ENCODE data around the gene C1orf167. TPM values are rescaled to one million over a fixed set of nuclear protein-coding genes. Genes with fewer than 3 reads are reported as not detected.

C1orf167 gene
- total RNA-seq, 1 donor from 2014 or later: 1.1 TPM

GRCh38 chr1:11736746-11737639 lies 25.0 kb upstream of the C1orf167 start:
- DNase-seq (ENCODE audit: low spot score): no peak

DNA sequence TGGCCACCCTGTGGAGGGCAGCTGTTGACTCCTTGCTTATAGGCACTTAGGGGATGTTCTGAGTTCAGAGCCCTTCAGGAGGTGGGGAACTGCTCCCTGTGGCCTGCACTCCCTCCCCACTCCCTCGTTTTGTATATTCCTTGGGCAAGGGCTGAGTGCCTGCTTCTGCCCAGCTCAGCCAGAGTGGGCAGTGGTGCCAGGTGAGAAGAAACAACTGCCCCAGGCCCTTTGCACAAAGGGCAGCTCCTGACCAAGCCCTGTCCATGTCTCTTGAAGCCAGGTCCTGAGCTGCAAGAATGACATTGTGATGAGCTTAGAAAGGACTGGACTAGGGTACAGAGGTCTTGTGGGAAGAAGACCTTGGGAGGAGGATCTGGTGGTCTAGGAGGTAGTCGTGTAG lies 23.9 kb upstream of the C1orf167 start:
- no peak for DNase-seq (ENCODE audit: low spot score)

DNA sequence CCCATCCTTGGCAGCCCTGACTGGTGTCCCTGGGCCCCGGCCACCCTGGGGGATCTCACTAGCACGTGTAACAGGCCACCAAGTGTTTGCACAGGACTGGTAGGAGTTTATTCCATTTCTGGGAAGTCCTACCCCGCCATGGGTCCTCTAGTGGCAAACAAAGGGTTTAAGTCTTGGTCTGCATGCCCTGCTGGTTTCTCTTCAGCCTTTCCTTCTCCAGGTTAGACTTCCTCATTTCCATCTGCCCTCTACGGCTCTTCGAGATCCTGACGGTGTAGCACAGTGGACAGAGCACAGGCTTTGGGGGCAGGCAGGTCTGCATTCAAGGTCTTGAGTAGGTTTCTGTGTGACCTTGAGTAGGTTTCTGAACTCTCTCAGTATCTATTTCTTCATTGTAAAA lies 23.2 kb upstream of the C1orf167 start:
- no peak for DNase-seq (ENCODE audit: low spot score)

DNA sequence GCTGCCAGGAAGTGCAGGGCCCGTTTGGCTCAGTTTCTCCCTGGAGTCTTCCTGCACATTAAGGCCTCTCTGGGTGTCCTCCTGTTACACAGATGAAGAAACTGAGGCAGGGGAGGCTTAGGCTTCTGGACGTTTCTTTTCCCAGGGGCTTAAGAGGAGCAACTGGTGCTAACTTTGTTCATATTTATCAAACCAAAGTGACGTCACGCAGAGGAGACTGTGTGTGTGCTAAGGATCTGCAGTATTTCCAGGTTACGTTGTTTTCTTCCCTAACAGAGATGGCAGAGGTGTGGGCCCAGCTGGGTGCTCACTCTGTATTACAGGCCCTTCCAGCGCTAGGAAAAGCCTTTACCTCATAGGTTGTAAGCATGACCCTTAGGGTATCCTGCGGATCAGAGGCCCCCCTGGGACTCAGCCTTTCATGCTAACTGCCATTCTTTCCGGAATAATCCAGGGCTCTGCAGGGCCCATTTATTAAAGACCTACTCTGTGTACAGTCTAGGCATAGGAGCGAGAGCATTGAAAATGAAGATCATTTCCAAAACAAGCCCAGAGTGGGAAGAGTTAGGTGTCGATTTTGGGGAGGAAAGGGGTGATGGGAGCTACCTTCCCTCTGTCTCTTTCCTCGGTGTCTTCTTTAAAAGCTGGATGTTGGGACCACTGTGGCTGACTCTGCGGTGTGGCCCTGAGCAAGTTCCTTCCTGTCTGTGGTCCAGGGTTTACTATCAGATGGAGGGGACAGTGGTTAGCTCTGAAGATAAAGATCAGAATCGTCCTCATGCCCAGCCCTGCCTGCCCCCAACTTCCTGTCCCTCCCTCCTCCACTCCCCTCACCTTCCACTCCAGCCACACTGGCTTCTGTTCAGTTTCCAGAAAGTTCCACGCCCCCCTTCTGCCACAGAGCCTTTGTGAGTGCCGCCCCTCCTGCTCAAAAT lies 21.5 kb upstream of the C1orf167 start:
- no peak for DNase-seq (ENCODE audit: low spot score)

GRCh38 chr1:11741482-11741881 lies 20.5 kb upstream of the C1orf167 start:
- no peak for DNase-seq (ENCODE audit: low spot score)

DNA sequence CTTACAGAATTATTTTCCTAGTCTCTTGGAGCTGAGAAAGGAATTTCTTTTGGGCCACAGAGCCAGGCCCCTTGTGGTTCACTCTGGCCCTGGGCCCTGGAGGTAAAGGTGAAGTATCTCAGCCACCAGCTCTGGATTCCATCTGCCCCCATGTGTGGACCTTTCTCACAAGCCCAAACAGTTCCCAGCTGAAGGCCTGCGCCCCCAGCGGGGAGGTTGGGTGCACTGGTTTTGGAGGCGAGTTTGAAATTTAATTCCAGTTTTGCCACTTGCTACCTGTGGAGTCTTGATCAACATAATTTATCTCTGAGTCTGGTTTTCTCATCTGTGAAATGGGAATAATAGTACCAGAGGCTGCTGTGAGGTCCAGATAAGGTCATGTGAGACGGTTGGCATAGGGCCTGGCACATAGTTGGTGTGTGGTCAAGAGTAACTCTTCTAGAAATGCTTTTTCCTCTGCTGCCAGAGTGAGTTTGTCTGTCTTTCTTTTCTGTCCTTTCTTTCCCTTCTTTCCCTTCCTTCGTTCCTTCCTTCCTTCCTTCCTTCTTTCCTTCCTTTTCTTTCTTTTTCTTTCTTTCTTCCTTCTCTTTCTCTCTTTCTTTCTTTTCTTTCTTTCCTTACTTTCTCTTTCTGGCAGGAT lies 20.0 kb upstream of the C1orf167 start:
- DNase-seq (ENCODE audit: low spot score): no peak

GRCh38 chr1:11744287-11744686 lies 17.7 kb upstream of the C1orf167 start:
- no peak for DNase-seq (ENCODE audit: low spot score)

- no peak for DNase-seq (ENCODE audit: low spot score)
Measured at GRCh38 chr1:11746092-11746491, 15.9 kb upstream of the C1orf167 start.

DNA sequence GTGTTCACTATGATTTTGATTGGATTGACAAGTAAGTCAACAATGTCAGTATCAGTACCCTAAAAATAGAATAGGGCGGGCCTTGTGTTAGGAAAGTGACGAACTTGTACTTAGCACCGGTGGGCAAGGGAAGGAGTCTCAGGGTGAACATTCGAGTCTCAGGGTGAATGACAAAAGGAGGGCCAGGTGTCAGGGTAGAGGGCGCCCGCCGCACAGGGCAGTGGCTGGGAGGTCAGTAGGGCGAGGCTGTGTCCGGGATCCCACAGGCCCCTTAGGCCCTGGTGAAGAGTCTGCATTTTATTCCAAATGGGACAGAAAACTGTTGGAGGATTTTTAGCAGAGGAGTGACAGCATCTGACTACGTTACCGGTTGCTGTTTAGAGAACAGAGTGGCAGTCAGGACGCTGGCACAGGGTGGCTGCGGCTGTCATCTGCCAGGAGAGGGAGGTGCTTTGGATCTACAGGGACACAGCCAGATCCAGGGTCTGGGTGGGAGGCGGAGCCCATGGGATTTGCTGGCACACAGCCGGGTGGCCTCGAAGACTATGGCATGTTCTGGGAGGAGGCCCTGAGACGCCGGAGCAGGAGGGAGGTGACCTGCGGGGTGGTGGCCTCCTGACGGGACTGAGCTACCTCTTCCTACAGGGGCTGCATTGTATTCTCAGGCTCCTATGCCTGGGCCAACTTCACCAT lies 15.1 kb upstream of the C1orf167 start:
- no peak for DNase-seq (ENCODE audit: low spot score)

- DNase-seq (ENCODE audit: low spot score): no peak
Measured at GRCh38 chr1:11748294-11749202, 13.4 kb upstream of the C1orf167 start.

DNA sequence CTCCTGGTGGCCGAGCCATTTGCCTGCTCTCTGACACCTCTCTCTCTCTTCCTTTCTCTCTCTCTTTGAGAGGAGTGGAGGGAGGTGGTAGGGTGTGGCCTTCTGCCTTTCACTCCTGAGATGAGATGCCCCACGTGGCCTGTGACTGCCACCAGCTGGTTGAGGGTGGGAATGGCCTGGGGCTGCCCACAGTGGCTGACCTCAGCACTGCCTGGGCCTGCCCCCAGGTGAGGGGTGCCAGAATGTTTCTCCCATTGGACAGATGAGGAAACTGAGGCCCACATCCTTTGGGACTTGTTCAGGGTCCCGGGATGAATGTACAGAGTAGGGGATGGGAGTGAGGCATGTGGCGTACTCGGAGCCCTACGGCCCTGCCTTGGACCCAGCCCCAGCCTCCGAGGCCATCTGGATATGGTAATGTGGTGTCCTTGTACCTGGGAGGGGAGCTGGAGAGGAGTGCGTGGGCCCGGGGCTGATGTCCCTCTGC lies 12.7 kb upstream of the C1orf167 start:
- DNase-seq (ENCODE audit: low spot score): no peak

DNA sequence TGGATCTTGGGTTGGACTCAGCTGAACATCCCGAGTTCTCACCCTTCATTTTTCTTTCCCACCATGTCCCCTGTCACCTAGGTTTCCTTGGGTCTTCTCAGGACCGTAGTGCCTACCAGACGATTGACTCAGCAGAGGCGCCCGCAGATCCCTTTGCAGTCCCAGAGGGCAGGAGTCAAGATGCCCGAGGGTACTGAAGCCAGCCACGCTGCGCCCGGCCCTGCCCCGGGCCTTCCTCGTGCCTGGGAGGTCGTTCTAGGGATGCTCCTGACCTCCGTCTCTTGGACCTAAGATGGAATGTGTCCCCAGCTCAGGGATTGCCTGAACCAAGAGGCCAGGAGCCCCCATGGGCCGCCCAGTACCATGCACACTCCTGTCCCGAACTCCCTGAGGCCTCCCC lies 12.0 kb upstream of the C1orf167 start:
- DNase-seq (ENCODE audit: low spot score): no peak

- DNase-seq (ENCODE audit: low spot score): no peak
Measured at GRCh38 chr1:11751087-11751486, 10.9 kb upstream of the C1orf167 start.

DNA sequence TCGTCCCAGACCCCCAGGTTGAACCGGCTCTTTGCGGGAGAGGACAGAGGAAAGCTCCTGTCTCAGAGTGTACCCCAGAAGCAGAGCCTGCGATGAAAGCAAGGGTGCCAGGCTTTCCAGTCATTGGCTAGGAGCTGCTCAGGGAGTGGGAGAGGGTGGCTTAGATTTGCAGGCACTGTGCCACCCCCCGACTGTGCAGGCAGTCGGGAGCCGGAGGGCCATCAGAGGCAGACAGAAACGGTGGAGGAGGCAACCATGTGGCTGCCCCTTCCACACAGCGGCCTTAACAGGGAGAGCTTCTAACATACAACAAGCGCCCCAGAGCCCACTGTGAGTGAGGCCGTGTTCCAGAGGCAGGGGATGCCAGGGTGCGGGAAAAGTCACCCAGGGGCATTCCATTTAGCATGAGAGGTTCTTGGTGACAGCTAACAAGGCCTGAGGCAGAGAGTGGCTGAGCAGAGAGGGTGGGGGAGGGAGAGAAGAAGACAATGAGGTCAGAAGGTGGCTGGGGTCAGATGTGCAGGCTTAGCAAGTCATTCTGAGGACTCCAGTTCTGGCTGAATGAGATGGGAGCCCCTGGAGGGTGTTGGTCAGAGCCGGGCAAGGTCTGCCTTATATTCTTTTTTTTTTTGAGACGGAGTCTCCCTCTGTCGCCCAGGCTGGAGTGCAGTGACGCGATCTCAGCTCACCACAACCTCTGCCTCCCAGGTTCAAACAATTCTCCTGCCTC lies 9.5 kb upstream of the C1orf167 start:
- DNase-seq (ENCODE audit: low spot score): no peak

- no peak for DNase-seq (ENCODE audit: low spot score)
Measured at GRCh38 chr1:11753555-11754208, 8.3 kb upstream of the C1orf167 start.

DNA sequence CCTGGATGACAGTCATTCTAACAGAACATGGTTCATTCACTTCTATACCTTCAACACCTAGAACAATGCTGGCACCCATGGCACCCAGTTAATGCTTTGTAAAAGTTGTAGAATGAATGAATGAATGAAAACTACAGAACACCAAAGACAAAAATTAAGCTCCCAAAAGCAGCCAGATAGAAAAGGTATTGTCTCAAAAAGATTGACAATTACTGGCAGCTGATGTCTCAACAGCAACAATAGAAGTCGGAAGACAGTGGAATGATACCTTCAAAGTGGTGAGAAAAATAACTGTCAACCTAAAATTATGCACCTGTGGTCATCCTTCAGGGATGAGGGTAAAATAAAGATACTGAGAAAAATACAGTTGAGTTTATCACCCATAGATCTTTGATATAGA lies 4.9 kb upstream of the C1orf167 start:
- no peak for DNase-seq (ENCODE audit: low spot score)

DNA sequence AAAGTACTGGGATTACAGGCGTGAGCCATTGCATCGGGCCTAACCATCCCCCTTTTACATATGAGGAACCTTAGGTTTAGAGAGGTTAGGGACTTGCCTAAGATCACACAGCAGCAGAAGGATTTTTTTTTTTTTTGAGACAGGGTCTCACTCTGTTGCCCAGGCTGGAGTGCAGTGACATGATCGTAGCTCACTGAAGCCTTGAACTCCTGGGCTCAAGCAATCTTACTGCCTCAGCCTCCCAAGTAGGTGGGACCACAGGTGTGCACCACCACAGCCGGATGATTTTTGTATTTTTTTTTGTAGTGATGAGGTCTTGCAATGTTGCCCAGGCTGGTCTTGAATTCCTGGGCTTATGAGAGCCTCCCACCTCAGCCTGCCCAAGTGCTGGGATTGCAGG lies 2.2 kb upstream of the C1orf167 start:
- no peak for DNase-seq (ENCODE audit: low spot score)

GRCh38 chr1:11761285-11761684 lies 708 bp upstream of the C1orf167 start:
- DNase-seq (ENCODE audit: low spot score): no peak

- DNase-seq (ENCODE audit: low spot score): no peak
Measured at GRCh38 chr1:11764115-11764514, 2.1 kb downstream of the C1orf167 start.

Measured in mesenteric fat pad (tissue), 1 donor.